Stimulated activated CD8-positive, alpha-beta memory T cell treated with anti-CD3 and anti-CD28 coated beads, Interleukin-7, amount 100 ng/mL, for 1 hour (primary cell): Measurements from ENCODE around the gene SLAIN2.

ENCODE experiments used
- DNase-seq, 2 donors: peaks; one replicate each; pipeline ENCODE4 v3.0.0-alpha.2; 2020; ENCODE audit warnings: low read depth in 2 of 2

Gene SLAIN2

GRCh38 chr4:48369771-48370170, 28.4 kb downstream of the SLAIN2 start:
- DNase-seq = no peak

GRCh38 chr4:48370260-48371134, 29.2 kb downstream of the SLAIN2 start:
- DNase-seq = no peak

- no peak for DNase-seq
Measured at GRCh38 chr4:48372272-48372671, 30.9 kb downstream of the SLAIN2 start.

GRCh38 chr4:48375651-48376304, 34.4 kb downstream of the SLAIN2 start:
- DNase-seq = no peak

GRCh38 chr4:48379587-48380180, 38.4 kb downstream of the SLAIN2 start:
- DNase-seq = no peak

- no peak for DNase-seq
Measured at GRCh38 chr4:48380583-48381167, 39.3 kb downstream of the SLAIN2 start.

GRCh38 chr4:48388525-48389154, 47.3 kb downstream of the SLAIN2 start:
- DNase-seq = no peak

- DNase-seq = no peak
Measured at GRCh38 chr4:48396043-48396442, 54.7 kb downstream of the SLAIN2 start.

- DNase-seq = no peak
Measured at GRCh38 chr4:48400416-48400815, 59.1 kb downstream of the SLAIN2 start.

GRCh38 chr4:48403358-48403757, 62.0 kb downstream of the SLAIN2 start:
- DNase-seq = no peak

- no peak for DNase-seq
Measured at GRCh38 chr4:48403779-48404178, 62.5 kb downstream of the SLAIN2 start.

GRCh38 chr4:48405924-48406323, 64.6 kb downstream of the SLAIN2 start:
- no peak for DNase-seq

GRCh38 chr4:48409203-48409602, 67.9 kb downstream of the SLAIN2 start:
- no peak for DNase-seq

- no peak for DNase-seq
Measured at GRCh38 chr4:48410812-48411211, 69.5 kb downstream of the SLAIN2 start.

GRCh38 chr4:48420144-48420543, 78.8 kb downstream of the SLAIN2 start:
- DNase-seq = no peak

GRCh38 chr4:48421101-48421500, 79.8 kb downstream of the SLAIN2 start:
- DNase-seq = no peak

- DNase-seq = no peak
Measured at GRCh38 chr4:48428926-48429325, 87.6 kb downstream of the SLAIN2 start.

- no peak for DNase-seq
Measured at GRCh38 chr4:48429709-48430474, 88.6 kb downstream of the SLAIN2 start.

GRCh38 chr4:48431401-48431800, 90.1 kb downstream of the SLAIN2 start:
- DNase-seq = no peak

- no peak for DNase-seq
Measured at GRCh38 chr4:48432017-48432416, 90.7 kb downstream of the SLAIN2 start.

GRCh38 chr4:48436318-48436717, 95.0 kb downstream of the SLAIN2 start:
- no peak for DNase-seq
